ENCODE data around the gene DENND1A. TPM values are rescaled to one million over a fixed set of nuclear protein-coding genes. Genes with fewer than 3 reads are reported as not detected.

Gene DENND1A
- total RNA-seq, 1 donor from 2014 or later: 12.7 TPM

- no peak for FAIRE-seq
- H3K4me3 Mint-ChIP-seq (ENCODE audit: unreplicated experiment): no peak overlapping the region
Observed at GRCh38 chr9:123622711-123623241, 307.1 kb downstream of the DENND1A start.

GRCh38 chr9:123620239-123620638, 309.7 kb downstream of the DENND1A start:
- Histone ChIP-seq H3K36me3 (ENCODE audit: insufficient read depth, low read length) (no peaks in the 10 kb centered on the region), H3K4me2 (ENCODE audit: low read length) (no peak overlapping the region), H3K27ac (ENCODE audit: low read depth, low read length) (no peak overlapping the region), H4K20me1 (ENCODE audit: insufficient read depth, low read length) (no peaks in the 10 kb centered on the region), H3K9ac (ENCODE audit: low read length) (no peak overlapping the region), H3K79me2 (ENCODE audit: insufficient read depth, low read length) (no peaks in the 10 kb centered on the region), H3K4me3 (ENCODE audit: insufficient read depth, low read depth, low read length) (no peak overlapping the region), H3K9me3 (ENCODE audit: insufficient read depth, low read depth, low read length) (no peaks in the 10 kb centered on the region), H3K4me1 (ENCODE audit: insufficient read depth, low read length) (no peaks in the 10 kb centered on the region), H3K27me3 (ENCODE audit: insufficient read depth, low read length) (no peaks in the 10 kb centered on the region), H2AFZ (ENCODE audit: low read depth, low read length) (no peak overlapping the region)
- Mint-ChIP-seq H3K4me1 (ENCODE audit: low read depth, unreplicated experiment) (peaks cover 3% of the 10 kb centered on the region), H3K36me3 (ENCODE audit: low read depth, unreplicated experiment) (peaks cover 3% of the 10 kb centered on the region), H3K4me3 (ENCODE audit: unreplicated experiment) (no peak overlapping the region), H3K9me3 (ENCODE audit: unreplicated experiment) (no peaks in the 10 kb centered on the region), H3K27me3 (ENCODE audit: low read depth, unreplicated experiment) (no peaks in the 10 kb centered on the region), H3K27ac (ENCODE audit: unreplicated experiment) (no peak overlapping the region)
- TF ChIP-seq CTCF (IDR thresholded peaks at IDR 0.05; ENCODE audit: insufficient read depth, low read depth, low read length) (no peak), EZH2 (IDR thresholded peaks at IDR 0.05; ENCODE audit: insufficient read depth, low read length) (no peak)
- FAIRE-seq (no peak), DNase-seq (ENCODE audit: low read depth) (no peak)

More at GRCh38 chr9:123622711-123623241, 307.1 kb downstream of the DENND1A start:
- Histone ChIP-seq H3K4me2 (ENCODE audit: low read length) (no peak overlapping the region), H2AFZ (ENCODE audit: low read depth, low read length) (no peak overlapping the region), H3K36me3 (ENCODE audit: insufficient read depth, low read length) (no peaks in the 10 kb centered on the region), H3K79me2 (ENCODE audit: insufficient read depth, low read length) (no peaks in the 10 kb centered on the region), H3K9ac (ENCODE audit: low read length) (no peak overlapping the region), H3K27ac (ENCODE audit: low read depth, low read length) (no peak overlapping the region), H3K27me3 (ENCODE audit: insufficient read depth, low read length) (no peaks in the 10 kb centered on the region), H3K4me3 (ENCODE audit: insufficient read depth, low read depth, low read length) (no peak overlapping the region), H3K4me1 (ENCODE audit: insufficient read depth, low read length) (no peaks in the 10 kb centered on the region), H3K9me3 (ENCODE audit: insufficient read depth, low read depth, low read length) (no peaks in the 10 kb centered on the region), H4K20me1 (ENCODE audit: insufficient read depth, low read length) (no peaks in the 10 kb centered on the region)
- H3K9me3 Mint-ChIP-seq (ENCODE audit: unreplicated experiment): peaks cover 4% of the 10 kb centered on the region
- H3K27me3 Mint-ChIP-seq (ENCODE audit: low read depth, unreplicated experiment): peaks cover 4% of the 10 kb centered on the region
- peaks cover 9% of the 10 kb centered on the region for H3K36me3 Mint-ChIP-seq (ENCODE audit: low read depth, unreplicated experiment)
- H3K4me1 Mint-ChIP-seq (ENCODE audit: low read depth, unreplicated experiment): peaks cover 3% of the 10 kb centered on the region
- H3K27ac Mint-ChIP-seq (ENCODE audit: unreplicated experiment): no peak overlapping the region
- no peak for TF ChIP-seq CTCF (IDR thresholded peaks at IDR 0.05; ENCODE audit: insufficient read depth, low read depth, low read length)
- TF ChIP-seq EZH2 (IDR thresholded peaks at IDR 0.05; ENCODE audit: insufficient read depth, low read length): no peak
- no peak for DNase-seq (ENCODE audit: low read depth)

- Mint-ChIP-seq H3K4me3 (ENCODE audit: unreplicated experiment) (no peak overlapping the region), H3K9me3 (ENCODE audit: unreplicated experiment) (no peaks in the 10 kb centered on the region), H3K4me1 (ENCODE audit: low read depth, unreplicated experiment) (peaks cover 3% of the 10 kb centered on the region), H3K27ac (ENCODE audit: unreplicated experiment) (no peak overlapping the region), H3K27me3 (ENCODE audit: low read depth, unreplicated experiment) (no peaks in the 10 kb centered on the region), H3K36me3 (ENCODE audit: low read depth, unreplicated experiment) (peaks cover 3% of the 10 kb centered on the region)
- TF ChIP-seq EZH2 (IDR thresholded peaks at IDR 0.05; ENCODE audit: insufficient read depth, low read length) (no peak), CTCF (IDR thresholded peaks at IDR 0.05; ENCODE audit: insufficient read depth, low read depth, low read length) (no peak)
- Histone ChIP-seq H3K9ac (ENCODE audit: low read length) (no peak overlapping the region), H2AFZ (ENCODE audit: low read depth, low read length) (no peak overlapping the region), H4K20me1 (ENCODE audit: insufficient read depth, low read length) (no peaks in the 10 kb centered on the region), H3K36me3 (ENCODE audit: insufficient read depth, low read length) (no peaks in the 10 kb centered on the region), H3K4me3 (ENCODE audit: insufficient read depth, low read depth, low read length) (no peak overlapping the region), H3K27me3 (ENCODE audit: insufficient read depth, low read length) (no peaks in the 10 kb centered on the region), H3K79me2 (ENCODE audit: insufficient read depth, low read length) (no peaks in the 10 kb centered on the region), H3K9me3 (ENCODE audit: insufficient read depth, low read depth, low read length) (no peaks in the 10 kb centered on the region), H3K27ac (ENCODE audit: low read depth, low read length) (no peak overlapping the region), H3K4me1 (ENCODE audit: insufficient read depth, low read length) (no peaks in the 10 kb centered on the region), H3K4me2 (ENCODE audit: low read length) (no peak overlapping the region)
- no peak for FAIRE-seq
- DNase-seq (ENCODE audit: low read depth): no peak
Observed at GRCh38 chr9:123617952-123618678, 311.8 kb downstream of the DENND1A start.

Data from astrocyte (in vitro differentiated cells and primary cell).